Lower leg skin (tissue), 4 donors: ENCODE data around the gene TUBGCP3. TPM values are rescaled to one million over a fixed set of nuclear protein-coding genes. Genes with fewer than 3 reads are reported as not detected.

ENCODE experiments used
- DNase-seq, 2 donors: peaks; one replicate each; pipeline ENCODE4 v3.0.0-alpha.2; 2019; ENCODE audit warnings: low spot score in 2 of 2
- H3K4me3 ChIP-seq: fragments of 200-600 bp; sonication (generic); 2 replicates; pipeline ENCODE4 v1.5.1; 2017; ENCODE audit warnings: mild to moderate bottlenecking, low read depth; ENCODE audit not compliant: poor library complexity, severe bottlenecking
- POLR2A ChIP-seq, 2 donors: fragments of 450-650 bp; IDR thresholded peaks; one replicate each; pipeline ENCODE4 v1.6.1; 2016 to 2017; ENCODE audit warnings: antibody characterized with exemption in 2 of 2, mild to moderate bottlenecking in 1 of 2, moderate library complexity in 1 of 2
- WGBS, 2 donors: methylation state at CpG; one replicate each; pipeline ENCODE4 v1.1.5; 2018; 5-methylcytosine and 5-hydroxymethylcytosine counted together
- intact Hi-C: fragments of 100-400 bp; cut with DNase I; formaldehyde crosslinking; loops from one replicate; pipeline ENCODE4 v1.15.0; 2023; ENCODE audit warnings: low total_unique reads
- total RNA-seq, 4 donors: library from RNA; depleted of rRNA; stranded (reverse); fragments of >200 nt; gene quantifications; one replicate each; pipeline ENCODE4 v1.1.0, GENCODE V29; 2016
- TF ChIP-seq, protein P1 (sequence below), 3 donors: fragments of 450-650 bp; IDR thresholded peaks; one replicate each; pipeline ENCODE4 v1.5.1; 2016; ENCODE audit warnings: antibody characterized with exemption in 3 of 3, mild to moderate bottlenecking in 3 of 3, moderate library complexity in 2 of 3

TUBGCP3 gene
- total RNA-seq, 4 donors from 2014 or later: 20.0 to 35.4 (median 22.9) TPM

DNA sequence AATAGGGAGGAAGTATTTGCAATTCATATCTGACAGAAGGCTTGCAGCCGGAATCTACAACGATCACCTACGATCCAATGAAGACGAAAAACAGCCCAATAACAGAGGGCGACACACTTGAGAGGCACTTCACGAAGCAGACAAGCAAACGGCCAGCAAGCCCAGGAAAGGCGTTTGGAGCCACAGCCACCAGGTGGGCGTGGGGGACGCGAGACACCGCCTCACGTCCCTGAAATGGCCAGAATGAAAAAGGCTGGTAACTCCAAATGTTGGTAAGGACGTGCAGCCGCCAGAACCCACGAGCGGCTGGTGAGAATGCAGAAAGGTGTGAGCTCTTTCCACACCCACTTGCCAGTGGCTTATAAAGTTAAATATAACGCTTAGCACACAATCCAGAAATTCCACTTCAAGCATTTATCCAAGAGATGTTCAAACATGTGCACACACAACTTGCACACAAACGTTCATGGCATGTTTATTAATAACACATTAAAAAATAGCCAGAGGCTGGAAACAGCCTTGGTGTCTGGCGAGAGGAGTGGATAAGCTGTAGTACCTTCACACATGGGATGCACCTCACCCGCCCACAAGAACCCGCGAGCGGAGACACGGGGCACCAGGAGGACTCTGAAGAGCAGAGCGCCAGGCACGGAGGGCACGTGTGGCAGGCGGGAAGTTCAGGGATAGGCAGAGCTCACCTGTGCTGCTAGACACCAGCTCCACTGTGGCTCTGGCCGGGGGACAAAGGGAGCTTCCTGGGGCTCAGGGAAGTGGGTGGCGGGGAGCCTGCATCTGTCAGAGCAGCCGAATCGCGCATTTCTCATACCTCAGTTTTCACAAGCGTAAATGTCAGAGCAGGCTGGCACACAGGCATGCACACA, 122.5 kb downstream of the TUBGCP3 start:
- no peak for TF ChIP-seq POLR2A (IDR thresholded peaks at IDR 0.05)
- TF ChIP-seq, protein P1, sequence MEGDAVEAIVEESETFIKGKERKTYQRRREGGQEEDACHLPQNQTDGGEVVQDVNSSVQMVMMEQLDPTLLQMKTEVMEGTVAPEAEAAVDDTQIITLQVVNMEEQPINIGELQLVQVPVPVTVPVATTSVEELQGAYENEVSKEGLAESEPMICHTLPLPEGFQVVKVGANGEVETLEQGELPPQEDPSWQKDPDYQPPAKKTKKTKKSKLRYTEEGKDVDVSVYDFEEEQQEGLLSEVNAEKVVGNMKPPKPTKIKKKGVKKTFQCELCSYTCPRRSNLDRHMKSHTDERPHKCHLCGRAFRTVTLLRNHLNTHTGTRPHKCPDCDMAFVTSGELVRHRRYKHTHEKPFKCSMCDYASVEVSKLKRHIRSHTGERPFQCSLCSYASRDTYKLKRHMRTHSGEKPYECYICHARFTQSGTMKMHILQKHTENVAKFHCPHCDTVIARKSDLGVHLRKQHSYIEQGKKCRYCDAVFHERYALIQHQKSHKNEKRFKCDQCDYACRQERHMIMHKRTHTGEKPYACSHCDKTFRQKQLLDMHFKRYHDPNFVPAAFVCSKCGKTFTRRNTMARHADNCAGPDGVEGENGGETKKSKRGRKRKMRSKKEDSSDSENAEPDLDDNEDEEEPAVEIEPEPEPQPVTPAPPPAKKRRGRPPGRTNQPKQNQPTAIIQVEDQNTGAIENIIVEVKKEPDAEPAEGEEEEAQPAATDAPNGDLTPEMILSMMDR (IDR thresholded peaks at IDR 0.05): no peak
- intact Hi-C loops: no loop called here
- DNase-seq: no peak
- no peak overlapping the region for H3K4me3 ChIP-seq
- 81% methylated on average over 35 of the region's 35 CpGs for WGBS, 2 donors

DNA sequence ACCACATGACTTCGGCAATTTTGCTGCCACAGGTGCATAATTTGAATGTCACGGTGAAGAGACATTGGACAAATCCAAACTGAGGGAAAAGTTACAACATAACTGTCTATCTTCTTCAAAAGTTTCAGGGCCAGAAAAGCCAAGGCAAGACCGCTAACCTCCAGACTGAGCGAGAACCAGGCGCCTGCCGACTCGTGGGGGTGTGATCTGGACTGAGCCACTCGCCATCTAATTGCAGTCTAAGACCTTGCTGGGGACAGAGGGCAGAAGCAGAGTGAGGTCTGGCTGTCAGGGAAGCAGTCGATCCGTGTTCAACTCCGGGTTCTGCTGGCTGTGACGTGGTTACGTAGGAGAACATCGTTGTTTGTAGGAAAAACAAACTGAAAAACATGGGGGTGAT, 123.2 kb downstream of the TUBGCP3 start:
- no peak overlapping the region for H3K4me3 ChIP-seq
- WGBS, 2 donors: 88 to 91% methylated on average over 14 of the region's 14 CpGs
- no peak for TF ChIP-seq POLR2A (IDR thresholded peaks at IDR 0.05)
- TF ChIP-seq, protein P1 (IDR thresholded peaks at IDR 0.05): no peak
- peak in 1 of 2 donors; percentile 7 for DNase-seq
- intact Hi-C loops: no loop called here

DNA sequence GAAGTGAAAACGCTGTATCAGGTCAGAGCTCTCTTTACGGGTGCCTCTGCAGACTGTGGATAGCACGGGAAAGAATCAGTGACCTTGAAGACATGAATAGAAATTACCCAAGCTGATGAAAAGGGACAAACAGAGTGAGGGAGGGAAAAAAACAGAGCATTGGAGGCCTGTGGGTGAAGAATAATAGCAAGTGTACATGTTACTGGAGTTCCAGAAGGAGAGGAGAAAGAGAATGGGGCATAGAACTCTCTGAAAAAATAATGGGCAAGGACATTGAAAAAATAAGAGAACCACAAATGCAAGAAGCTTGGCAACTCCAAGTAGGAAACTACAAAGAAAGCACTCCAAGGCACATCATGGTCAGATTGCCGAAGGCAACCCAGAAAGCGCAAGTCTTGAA, 125.5 kb downstream of the TUBGCP3 start:
- WGBS, 2 donors: 93 to 95% methylated on average over 5 of the region's 5 CpGs
- DNase-seq: no peak
- intact Hi-C loops: no loop called here
- TF ChIP-seq, protein P1 (IDR thresholded peaks at IDR 0.05): no peak
- no peak for TF ChIP-seq POLR2A (IDR thresholded peaks at IDR 0.05)
- no peak overlapping the region for H3K4me3 ChIP-seq

DNA sequence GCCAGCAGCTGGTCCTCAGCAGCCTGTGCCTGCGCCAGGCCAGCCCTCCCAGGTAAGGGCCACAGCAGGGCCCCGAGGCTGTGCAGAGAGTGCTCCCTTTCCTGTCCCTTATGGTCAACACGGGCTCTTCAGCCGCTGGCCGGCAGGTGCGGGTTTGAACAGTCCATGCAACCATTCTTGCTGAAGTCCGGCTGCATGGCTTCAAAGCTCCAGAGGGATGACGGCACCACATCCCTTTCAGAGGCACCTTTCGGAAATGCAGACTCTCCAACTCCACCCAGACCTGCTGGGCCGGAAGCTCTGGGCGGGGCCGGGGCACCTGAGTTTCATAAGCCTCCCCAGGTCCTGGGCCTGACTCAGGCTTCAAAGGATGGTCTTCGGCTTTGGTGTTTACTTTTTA, 130.5 kb downstream of the TUBGCP3 start:
- DNase-seq: peak in 1 of 2 donors; percentile 82
- no peak overlapping the region for H3K4me3 ChIP-seq
- intact Hi-C loops: no loop called here
- TF ChIP-seq, protein P1 (IDR thresholded peaks at IDR 0.05): no peak
- TF ChIP-seq POLR2A (IDR thresholded peaks at IDR 0.05): no peak
- 66 to 73% methylated on average over 13 of the region's 13 CpGs for WGBS, 2 donors

DNA sequence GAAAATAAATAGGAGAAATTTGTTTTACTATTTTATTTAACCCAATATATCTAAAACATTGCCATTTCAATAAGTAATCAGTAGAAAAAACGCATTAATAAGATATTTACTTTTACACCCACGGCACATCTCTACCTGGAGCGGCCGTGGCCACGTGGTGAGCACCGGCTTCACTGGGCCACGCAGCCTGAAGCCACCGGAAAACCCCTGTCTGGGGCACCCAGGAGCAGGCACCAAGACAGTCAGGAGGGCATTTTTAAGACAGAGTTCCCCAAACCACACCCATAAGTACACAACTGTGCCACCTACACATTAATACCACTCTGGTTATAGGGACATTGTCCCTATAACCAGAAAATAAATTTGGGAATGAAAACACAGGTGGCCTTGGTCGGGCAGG, 130.9 kb downstream of the TUBGCP3 start:
- DNase-seq: no peak
- no peak overlapping the region for H3K4me3 ChIP-seq
- TF ChIP-seq, protein P1 (IDR thresholded peaks at IDR 0.05): no peak
- no peak for TF ChIP-seq POLR2A (IDR thresholded peaks at IDR 0.05)
- WGBS, 2 donors: 84 to 91% methylated on average over 9 of the region's 9 CpGs
- intact Hi-C loops: no loop called here
